Measurements from ENCODE around the gene NCK1. TPM values are rescaled to one million over a fixed set of nuclear protein-coding genes. Genes with fewer than 3 reads are reported as not detected.

Gene NCK1
- total and polyA plus RNA-seq, 2 donors (not counting 1 experiment from before 2014, with no cell fraction given), result 59.5 to 62.7 TPM

DNA sequence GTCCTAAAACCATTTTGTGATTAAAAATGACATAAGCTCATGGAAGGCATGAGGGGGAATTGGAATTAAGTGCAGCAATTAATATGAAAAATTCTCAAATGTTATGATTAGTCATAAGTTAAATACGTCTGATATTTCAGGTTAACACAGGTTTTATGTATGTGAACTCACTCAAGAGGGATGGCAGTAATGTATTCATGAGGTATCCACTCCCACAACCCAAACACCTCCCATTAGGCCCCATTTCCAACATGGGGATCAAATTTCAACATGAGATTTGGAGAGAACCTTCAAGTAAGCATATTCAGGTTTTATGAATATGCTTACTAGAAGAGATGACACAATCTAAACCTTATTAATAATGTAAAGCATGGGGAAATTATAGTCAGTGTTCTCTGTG is 54.2 kb downstream of the NCK1 start:
- Histone ChIP-seq H3K9ac (ENCODE audit: insufficient read depth, low read length) (no peak overlapping the region), H3K4me1 (ENCODE audit: control insufficient read depth, extremely low read depth, insufficient read depth, low read length) (no peaks in the 10 kb centered on the region), H3K27me3 (ENCODE audit: control insufficient read depth, insufficient read depth, low read length) (no peaks in the 10 kb centered on the region), H3K27ac (ENCODE audit: insufficient read depth, low read length) (no peak overlapping the region), H2AFZ (ENCODE audit: low read length) (no peak overlapping the region), H3K79me2 (ENCODE audit: control insufficient read depth, insufficient read depth, low read length) (peaks cover 58% of the 10 kb centered on the region), H3K4me2 (ENCODE audit: extremely low read depth, insufficient read depth, low read length) (no peak overlapping the region), H4K20me1 (ENCODE audit: control insufficient read depth, extremely low read depth, insufficient read depth, low read length) (no peaks in the 10 kb centered on the region), H3K9me3 (ENCODE audit: control insufficient read depth, insufficient read depth, low read depth, low read length) (no peaks in the 10 kb centered on the region), H3K36me3 (ENCODE audit: control insufficient read depth, insufficient read depth, low read length) (no peaks in the 10 kb centered on the region), H3K4me3 (replicated peaks in 1 of 4; ENCODE audit: control extremely low read depth in 1 of 4, insufficient read depth in 1 of 4, low read depth in 3 of 4, low read length in 4 of 4) (no peak overlapping the region)
- TF ChIP-seq, protein P1, sequence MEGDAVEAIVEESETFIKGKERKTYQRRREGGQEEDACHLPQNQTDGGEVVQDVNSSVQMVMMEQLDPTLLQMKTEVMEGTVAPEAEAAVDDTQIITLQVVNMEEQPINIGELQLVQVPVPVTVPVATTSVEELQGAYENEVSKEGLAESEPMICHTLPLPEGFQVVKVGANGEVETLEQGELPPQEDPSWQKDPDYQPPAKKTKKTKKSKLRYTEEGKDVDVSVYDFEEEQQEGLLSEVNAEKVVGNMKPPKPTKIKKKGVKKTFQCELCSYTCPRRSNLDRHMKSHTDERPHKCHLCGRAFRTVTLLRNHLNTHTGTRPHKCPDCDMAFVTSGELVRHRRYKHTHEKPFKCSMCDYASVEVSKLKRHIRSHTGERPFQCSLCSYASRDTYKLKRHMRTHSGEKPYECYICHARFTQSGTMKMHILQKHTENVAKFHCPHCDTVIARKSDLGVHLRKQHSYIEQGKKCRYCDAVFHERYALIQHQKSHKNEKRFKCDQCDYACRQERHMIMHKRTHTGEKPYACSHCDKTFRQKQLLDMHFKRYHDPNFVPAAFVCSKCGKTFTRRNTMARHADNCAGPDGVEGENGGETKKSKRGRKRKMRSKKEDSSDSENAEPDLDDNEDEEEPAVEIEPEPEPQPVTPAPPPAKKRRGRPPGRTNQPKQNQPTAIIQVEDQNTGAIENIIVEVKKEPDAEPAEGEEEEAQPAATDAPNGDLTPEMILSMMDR (conservative IDR thresholded peaks at IDR 0.05 in 1 of 2, IDR thresholded peaks at IDR 0.05 in 1 of 2; ENCODE audit: low read depth in 1 of 2, low read length in 2 of 2), result no peak
- no peak for TF ChIP-seq EZH2 (IDR thresholded peaks at IDR 0.05; ENCODE audit: low read length, missing control alignments)
- DNase-seq (ENCODE audit: low read depth in 2 of 2), result no peak

DNA sequence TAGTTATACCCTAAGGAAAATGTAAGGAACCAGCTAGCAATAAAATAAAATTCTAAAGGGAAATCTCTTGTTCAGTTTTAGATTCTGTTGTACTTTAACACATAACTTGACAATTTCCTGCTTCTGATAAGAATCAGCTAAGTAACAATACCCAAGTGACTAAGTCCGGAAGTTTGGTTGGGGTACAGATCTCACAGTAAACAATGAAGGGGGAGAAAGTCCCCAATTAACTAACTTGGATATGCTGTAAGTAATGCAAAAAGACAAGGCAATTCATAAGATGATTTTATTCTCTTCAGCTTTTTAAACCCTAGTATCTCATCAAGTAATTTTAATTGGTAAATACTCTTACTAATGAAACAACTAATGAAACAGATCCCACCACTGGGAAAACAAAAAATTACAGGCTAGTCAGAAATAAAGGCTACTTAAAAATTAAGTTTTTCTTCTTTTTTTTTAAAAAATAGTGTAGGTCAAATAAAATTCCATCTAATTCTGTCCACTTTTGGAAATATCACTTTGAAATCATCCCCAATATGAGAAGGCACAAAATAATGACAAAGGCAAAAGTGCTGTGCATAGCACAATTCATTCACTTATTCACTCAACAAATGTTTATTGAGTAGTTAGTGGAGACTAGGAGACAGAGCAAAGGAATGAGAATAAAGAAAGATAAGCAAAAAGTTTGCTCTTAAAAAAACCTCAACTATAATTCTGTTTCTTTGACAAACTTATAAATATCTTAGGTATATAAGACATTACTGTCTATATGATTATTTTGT is 58.0 kb downstream of the NCK1 start:
- no peak overlapping the region for H2AFZ ChIP-seq (ENCODE audit: low read length)
- H3K9ac ChIP-seq (ENCODE audit: insufficient read depth, low read length), result no peak overlapping the region
- no peaks in the 10 kb centered on the region for H3K9me3 ChIP-seq (ENCODE audit: control insufficient read depth, insufficient read depth, low read depth, low read length)
- H4K20me1 ChIP-seq (ENCODE audit: control insufficient read depth, extremely low read depth, insufficient read depth, low read length), result no peaks in the 10 kb centered on the region
- H3K4me2 ChIP-seq (ENCODE audit: extremely low read depth, insufficient read depth, low read length), result no peak overlapping the region
- no peak overlapping the region for H3K4me3 ChIP-seq (replicated peaks in 1 of 4; ENCODE audit: control extremely low read depth in 1 of 4, insufficient read depth in 1 of 4, low read depth in 3 of 4, low read length in 4 of 4)
- peak in 1 of 2 donors; percentile 50 for DNase-seq (ENCODE audit: low read depth in 2 of 2)
- H3K36me3 ChIP-seq (ENCODE audit: control insufficient read depth, insufficient read depth, low read length), result no peaks in the 10 kb centered on the region
- TF ChIP-seq, protein P1 (conservative IDR thresholded peaks at IDR 0.05 in 1 of 2, IDR thresholded peaks at IDR 0.05 in 1 of 2; ENCODE audit: low read depth in 1 of 2, low read length in 2 of 2), result no peak
- no peak for TF ChIP-seq EZH2 (IDR thresholded peaks at IDR 0.05; ENCODE audit: low read length, missing control alignments)
- H3K4me1 ChIP-seq (ENCODE audit: control insufficient read depth, extremely low read depth, insufficient read depth, low read length), result no peaks in the 10 kb centered on the region
- peaks cover 40% of the 10 kb centered on the region for H3K79me2 ChIP-seq (ENCODE audit: control insufficient read depth, insufficient read depth, low read length)
- H3K27ac ChIP-seq (ENCODE audit: insufficient read depth, low read length), result no peak overlapping the region
- no peaks in the 10 kb centered on the region for H3K27me3 ChIP-seq (ENCODE audit: control insufficient read depth, insufficient read depth, low read length)

DNA sequence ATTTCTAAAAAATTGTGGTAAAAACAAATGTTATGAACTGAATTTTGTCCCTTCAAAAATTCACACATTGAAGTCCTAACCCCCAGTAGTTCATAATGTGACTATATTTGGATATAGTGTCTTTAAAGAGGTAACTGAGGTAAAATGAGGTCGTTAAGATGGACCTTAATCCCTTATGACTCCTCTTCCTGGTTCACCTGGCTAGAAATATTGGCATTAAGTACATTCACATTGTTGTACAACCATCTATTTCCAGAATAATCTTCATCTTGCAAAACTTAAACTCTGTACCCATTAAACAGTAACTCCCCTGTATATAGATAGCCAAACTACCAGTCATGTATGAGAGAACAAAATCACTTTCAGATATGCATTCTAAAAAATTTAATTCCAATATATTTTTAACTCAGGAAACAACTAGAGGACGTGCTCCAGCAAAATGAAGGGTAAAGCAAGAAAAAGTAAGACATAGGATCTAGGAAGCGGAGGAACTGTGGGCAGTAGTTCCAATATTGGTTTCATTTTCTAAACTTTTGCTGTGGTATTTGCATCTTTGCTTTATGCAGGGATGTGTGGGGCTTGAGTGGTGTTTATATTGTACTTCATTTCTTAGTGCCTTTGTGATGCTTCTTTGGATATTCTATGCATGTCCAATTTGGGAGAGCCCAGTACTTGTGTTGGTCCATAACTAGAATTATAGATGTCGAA is 59.0 kb downstream of the NCK1 start:
- no peaks in the 10 kb centered on the region for H3K4me1 ChIP-seq (ENCODE audit: control insufficient read depth, extremely low read depth, insufficient read depth, low read length)
- no peak overlapping the region for H3K27ac ChIP-seq (ENCODE audit: insufficient read depth, low read length)
- no peak overlapping the region for H3K9ac ChIP-seq (ENCODE audit: insufficient read depth, low read length)
- H3K4me2 ChIP-seq (ENCODE audit: extremely low read depth, insufficient read depth, low read length), result no peak overlapping the region
- no peak overlapping the region for H2AFZ ChIP-seq (ENCODE audit: low read length)
- no peaks in the 10 kb centered on the region for H3K27me3 ChIP-seq (ENCODE audit: control insufficient read depth, insufficient read depth, low read length)
- no peak overlapping the region for H3K4me3 ChIP-seq (replicated peaks in 1 of 4; ENCODE audit: control extremely low read depth in 1 of 4, insufficient read depth in 1 of 4, low read depth in 3 of 4, low read length in 4 of 4)
- DNase-seq (ENCODE audit: low read depth in 2 of 2), result no peak
- TF ChIP-seq EZH2 (IDR thresholded peaks at IDR 0.05; ENCODE audit: low read length, missing control alignments), result no peak
- TF ChIP-seq, protein P1 (conservative IDR thresholded peaks at IDR 0.05 in 1 of 2, IDR thresholded peaks at IDR 0.05 in 1 of 2; ENCODE audit: low read depth in 1 of 2, low read length in 2 of 2), result no peak
- H4K20me1 ChIP-seq (ENCODE audit: control insufficient read depth, extremely low read depth, insufficient read depth, low read length), result no peaks in the 10 kb centered on the region
- H3K79me2 ChIP-seq (ENCODE audit: control insufficient read depth, insufficient read depth, low read length), result peaks cover 36% of the 10 kb centered on the region
- no peaks in the 10 kb centered on the region for H3K36me3 ChIP-seq (ENCODE audit: control insufficient read depth, insufficient read depth, low read length)
- no peaks in the 10 kb centered on the region for H3K9me3 ChIP-seq (ENCODE audit: control insufficient read depth, insufficient read depth, low read depth, low read length)

Measured in fibroblast of lung (primary cell).